ENCODE measurements around the gene RASAL3.

The RASAL3 gene

GRCh38 chr19:15432629-15433518 lies 31.5 kb downstream of the RASAL3 start:
- TF ChIP-seq EZH2phosphoT487 (IDR thresholded peaks at IDR 0.05; ENCODE audit: borderline replicate concordance) (no peak), CTCF (conservative IDR thresholded peaks at IDR 0.05; ENCODE audit: low read length) (no peak)
- peak overlapping the region; percentile 86 for H3K4me2 ChIP-seq (ENCODE audit: low read depth, low read length, poor library complexity, severe bottlenecking)

GRCh38 chr19:15432018-15432494 lies 32.3 kb downstream of the RASAL3 start:
- Histone ChIP-seq H3K36me3 (ENCODE audit: insufficient read depth, low read length) (peaks cover 14% of the 10 kb centered on the region; the same call in 1 of the 2 replicates), H3K4me1 (ENCODE audit: insufficient read depth, low read length, poor library complexity, severe bottlenecking) (peaks cover 24% of the 10 kb centered on the region), H3K4me2 (ENCODE audit: low read depth, low read length, poor library complexity, severe bottlenecking) (peak overlapping the region; percentile 97), H3K79me2 (ENCODE audit: insufficient read depth, low read length) (peaks cover 47% of the 10 kb centered on the region), H3K9ac (ENCODE audit: low read depth, low read length, poor library complexity, severe bottlenecking) (peak overlapping the region; percentile 80), H3F3A (ENCODE audit: low read depth) (0 out of 2 replicates have a peak, but pooled peaks cover 3% of the 10 kb centered on the region), H3K4me3 (ENCODE audit: low read length, poor library complexity, severe bottlenecking) (peak overlapping the region; percentile 81), H4K20me1 (ENCODE audit: insufficient read depth, low read length, poor library complexity, severe bottlenecking) (peaks cover 29% of the 10 kb centered on the region), H3K27me3 (ENCODE audit: insufficient read depth, low read length, poor library complexity, severe bottlenecking) (no peaks in the 10 kb centered on the region), H2AFZ (ENCODE audit: low read length) (no peak overlapping the region), H3K9me2 (replicated peaks; ENCODE audit: low read depth, low read length) (no peaks in the 10 kb centered on the region), H3K9me3 (ENCODE audit: insufficient read depth, low read depth, low read length) (no peaks in the 10 kb centered on the region)
- no peak for TF ChIP-seq CTCF (conservative IDR thresholded peaks at IDR 0.05; ENCODE audit: low read length)
- no peak for TF ChIP-seq EZH2phosphoT487 (IDR thresholded peaks at IDR 0.05; ENCODE audit: borderline replicate concordance)

More at GRCh38 chr19:15432629-15433518, 31.5 kb downstream of the RASAL3 start:
- Histone ChIP-seq H3K36me3 (ENCODE audit: insufficient read depth, low read length) (peaks cover 6% of the 10 kb centered on the region; the same call in 1 of the 2 replicates), H3K4me3 (ENCODE audit: low read length, poor library complexity, severe bottlenecking) (peak overlapping the region; percentile 87), H2AFZ (ENCODE audit: low read length) (peak overlapping the region; percentile 89), H4K20me1 (ENCODE audit: insufficient read depth, low read length, poor library complexity, severe bottlenecking) (peaks cover 29% of the 10 kb centered on the region), H3K9me2 (replicated peaks; ENCODE audit: low read depth, low read length) (no peaks in the 10 kb centered on the region), H3K27me3 (ENCODE audit: insufficient read depth, low read length, poor library complexity, severe bottlenecking) (no peaks in the 10 kb centered on the region), H3K79me2 (ENCODE audit: insufficient read depth, low read length) (peaks cover 44% of the 10 kb centered on the region), H3K9me3 (ENCODE audit: insufficient read depth, low read depth, low read length) (no peaks in the 10 kb centered on the region), H3F3A (ENCODE audit: low read depth) (0 out of 2 replicates have a peak, but pooled peaks cover 3% of the 10 kb centered on the region), H3K9ac (ENCODE audit: low read depth, low read length, poor library complexity, severe bottlenecking) (peak overlapping the region; percentile 75), H3K4me1 (ENCODE audit: insufficient read depth, low read length, poor library complexity, severe bottlenecking) (peaks cover 24% of the 10 kb centered on the region)

GRCh38 chr19:15431396-15432017 lies 32.8 kb downstream of the RASAL3 start:
- no peak overlapping the region for H2AFZ ChIP-seq (ENCODE audit: low read length)
- H3K27me3 ChIP-seq (ENCODE audit: insufficient read depth, low read length, poor library complexity, severe bottlenecking): no peaks in the 10 kb centered on the region
- H3K9ac ChIP-seq (ENCODE audit: low read depth, low read length, poor library complexity, severe bottlenecking): peak overlapping the region; percentile 80
- H3K9me2 ChIP-seq (replicated peaks; ENCODE audit: low read depth, low read length): no peaks in the 10 kb centered on the region
- H3K9me3 ChIP-seq (ENCODE audit: insufficient read depth, low read depth, low read length): no peaks in the 10 kb centered on the region
- TF ChIP-seq EZH2phosphoT487 (IDR thresholded peaks at IDR 0.05; ENCODE audit: borderline replicate concordance): no peak
- no peak for TF ChIP-seq CTCF (conservative IDR thresholded peaks at IDR 0.05; ENCODE audit: low read length)
- H3K79me2 ChIP-seq (ENCODE audit: insufficient read depth, low read length): peaks cover 47% of the 10 kb centered on the region
- peaks cover 24% of the 10 kb centered on the region for H3K4me1 ChIP-seq (ENCODE audit: insufficient read depth, low read length, poor library complexity, severe bottlenecking)
- peak overlapping the region; percentile 81 for H3K4me3 ChIP-seq (ENCODE audit: low read length, poor library complexity, severe bottlenecking)
- H3F3A ChIP-seq (ENCODE audit: low read depth): 0 out of 2 replicates have a peak, but pooled peaks cover 3% of the 10 kb centered on the region
- H3K4me2 ChIP-seq (ENCODE audit: low read depth, low read length, poor library complexity, severe bottlenecking): peak overlapping the region; percentile 97
- peaks cover 29% of the 10 kb centered on the region for H4K20me1 ChIP-seq (ENCODE audit: insufficient read depth, low read length, poor library complexity, severe bottlenecking)
- H3K36me3 ChIP-seq (ENCODE audit: insufficient read depth, low read length): peaks cover 19% of the 10 kb centered on the region; the same call in 1 of the 2 replicates
